Stimulated activated CD4-positive, alpha-beta T cell treated with anti-CD3 and anti-CD28 coated beads, Interleukin-1b, Interleukin-23, amount 100 ng/mL, for 48 hours (primary cell): Measurements from ENCODE around the gene TEKTIP1.
"Not testable (repeated sequence)": the region's sequence is repeated elsewhere in the genome, so short reads cannot be mapped to it uniquely, and the experiment has no call there.

ENCODE experiments used
- DNase-seq: peaks from one replicate; pipeline ENCODE4 v3.0.0-alpha.2; 2020

Gene TEKTIP1

DNA sequence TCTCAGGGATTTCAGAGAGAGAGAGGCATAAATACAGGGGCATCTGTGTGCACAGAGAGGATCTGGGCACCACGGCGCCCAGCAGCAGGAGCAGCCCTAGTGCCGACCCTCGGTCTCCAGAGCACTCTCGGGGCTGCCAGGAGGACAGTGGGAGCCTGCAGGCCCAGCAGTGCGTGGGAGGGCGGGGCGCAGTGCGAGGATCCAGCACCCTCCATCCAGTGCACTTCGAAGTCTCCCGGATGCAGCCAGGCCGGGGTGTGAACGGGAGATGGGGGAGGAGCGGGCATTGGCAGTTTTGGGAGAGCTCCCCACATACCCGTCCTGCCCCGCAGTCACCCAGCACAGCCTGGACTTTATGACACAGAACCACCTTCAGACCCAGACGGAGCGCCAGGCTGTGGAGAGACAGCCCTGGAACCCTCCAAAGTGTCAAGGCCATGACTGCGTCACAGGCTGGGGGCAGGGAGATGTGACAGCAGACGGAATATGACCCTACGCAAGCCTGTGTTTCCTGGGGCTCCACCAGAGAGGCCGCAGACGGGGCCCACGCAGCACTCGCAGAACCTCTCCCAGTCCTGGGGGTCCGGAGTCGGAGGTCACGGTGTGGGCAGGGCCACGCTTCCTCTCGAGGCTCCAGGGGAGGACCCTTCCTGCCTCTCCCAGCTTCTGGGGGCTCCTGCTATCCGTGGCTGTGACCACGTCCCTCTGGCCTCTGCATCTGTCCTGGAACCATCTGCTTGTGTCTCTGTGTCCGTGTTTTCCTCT lies 14.7 kb upstream of the TEKTIP1 start:
- no peak for DNase-seq

DNA sequence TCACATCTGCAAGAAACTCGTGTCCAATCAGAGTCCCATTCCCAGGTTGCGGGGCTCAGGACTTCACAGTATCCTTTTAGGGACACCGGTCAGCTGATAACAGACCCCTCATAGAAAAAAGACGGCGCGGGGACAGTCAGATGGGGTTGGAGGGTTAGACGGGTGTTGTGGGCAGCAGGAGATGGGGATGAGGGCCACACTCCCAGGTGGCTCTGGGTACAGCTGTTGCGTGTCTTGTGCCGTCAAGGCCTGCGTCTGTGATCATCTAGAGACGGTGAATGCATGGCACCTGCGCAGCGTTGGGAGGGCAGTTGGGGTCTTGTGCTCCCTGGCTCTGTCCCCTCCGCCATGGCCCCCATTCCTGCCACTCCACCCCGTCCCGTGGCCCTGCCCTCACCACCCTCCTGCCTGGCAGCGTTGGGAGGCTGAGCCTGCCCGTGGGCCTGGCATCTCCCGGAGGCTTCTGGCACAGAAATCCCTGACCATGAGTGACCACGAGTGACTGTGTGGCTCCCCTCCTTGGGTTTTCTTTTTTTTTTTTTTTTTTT lies 14.0 kb upstream of the TEKTIP1 start:
- DNase-seq, result no peak

DNA sequence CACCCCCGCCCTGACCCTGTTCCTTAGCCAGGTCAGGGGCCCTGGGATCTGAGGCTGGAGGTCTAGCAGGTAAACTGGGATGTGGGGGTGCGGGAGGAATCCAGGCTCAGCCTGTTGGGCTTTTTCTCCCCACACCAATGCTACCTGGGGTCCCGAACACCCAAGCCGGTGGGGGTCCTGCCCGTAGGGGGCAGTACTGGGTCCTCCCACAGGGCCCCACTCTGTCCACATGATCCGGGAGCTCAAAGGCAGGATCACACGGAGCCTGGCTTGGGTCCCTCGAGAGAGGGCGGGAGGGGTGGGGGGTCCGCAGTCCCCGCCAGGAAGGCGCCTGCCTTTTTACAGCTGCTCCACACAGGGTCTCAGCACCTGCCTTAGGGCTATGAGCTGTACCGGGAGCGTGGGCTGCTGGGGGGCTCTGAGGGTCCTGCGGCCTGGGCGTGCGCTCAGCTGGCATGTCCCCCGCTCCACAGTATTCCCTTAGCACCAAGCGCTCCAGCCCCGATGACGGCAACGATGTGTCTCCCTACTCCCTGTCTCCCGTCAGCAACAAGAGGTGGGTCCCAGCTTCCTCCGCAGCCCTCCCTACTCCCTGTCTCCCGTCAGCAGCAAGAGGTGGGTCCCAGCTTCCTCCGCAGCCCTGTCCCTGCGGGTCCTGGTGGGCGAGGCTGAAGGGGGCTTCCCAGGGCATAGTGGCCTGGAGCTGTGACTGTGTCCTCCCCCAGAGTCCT lies 12.3 kb upstream of the TEKTIP1 start:
- no peak for DNase-seq

DNA sequence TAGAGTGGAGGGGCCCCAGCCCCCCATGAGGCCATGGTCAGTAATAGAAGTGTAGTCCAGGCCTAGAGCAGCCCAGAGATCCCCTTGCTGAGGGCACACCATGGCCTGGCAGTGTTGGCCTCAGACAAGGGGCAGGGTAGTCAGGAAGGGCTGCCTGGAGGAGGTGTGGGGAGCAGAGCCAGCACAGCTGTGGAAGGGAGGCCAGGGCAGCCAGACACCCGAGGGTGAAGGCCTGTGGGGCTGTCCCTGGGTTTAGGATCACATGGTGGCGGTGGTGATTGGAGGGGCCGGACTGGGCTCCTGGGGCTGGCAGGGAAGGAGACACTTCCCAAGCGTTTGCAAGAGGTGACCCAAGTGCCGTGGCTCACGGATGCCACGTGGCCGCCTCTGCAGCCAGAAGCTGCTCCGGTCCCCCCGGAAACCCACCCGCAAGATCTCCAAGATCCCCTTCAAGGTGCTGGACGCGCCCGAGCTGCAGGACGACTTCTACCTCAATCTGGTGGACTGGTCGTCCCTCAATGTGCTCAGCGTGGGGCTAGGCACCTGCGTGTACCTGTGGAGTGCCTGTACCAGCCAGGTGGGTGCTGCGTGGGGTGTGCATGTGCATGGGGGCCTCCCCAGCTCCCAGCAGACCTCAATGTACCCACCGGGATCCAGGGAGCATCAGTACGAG lies 11.6 kb upstream of the TEKTIP1 start:
- no peak for DNase-seq

DNA sequence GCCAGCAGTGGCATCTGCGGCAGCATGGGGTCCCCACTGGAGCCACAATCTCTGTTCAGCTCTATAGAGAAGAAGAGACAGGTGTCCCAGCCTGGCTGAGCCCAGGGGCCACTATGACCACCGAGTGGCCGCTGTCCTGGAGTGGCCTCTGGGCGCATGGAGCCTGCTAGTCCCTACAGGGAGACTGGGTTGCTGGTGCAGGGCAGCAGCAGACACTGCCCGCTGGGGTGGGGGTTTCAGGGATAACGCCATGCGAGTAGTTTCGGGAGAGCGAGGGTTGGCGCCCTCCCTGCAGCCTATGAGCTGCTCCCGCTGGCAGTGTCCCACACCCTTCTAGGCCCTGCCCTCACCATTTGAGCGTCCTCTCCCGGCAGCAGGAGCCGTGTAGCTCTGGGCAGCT lies 10.9 kb upstream of the TEKTIP1 start:
- no peak for DNase-seq

DNA sequence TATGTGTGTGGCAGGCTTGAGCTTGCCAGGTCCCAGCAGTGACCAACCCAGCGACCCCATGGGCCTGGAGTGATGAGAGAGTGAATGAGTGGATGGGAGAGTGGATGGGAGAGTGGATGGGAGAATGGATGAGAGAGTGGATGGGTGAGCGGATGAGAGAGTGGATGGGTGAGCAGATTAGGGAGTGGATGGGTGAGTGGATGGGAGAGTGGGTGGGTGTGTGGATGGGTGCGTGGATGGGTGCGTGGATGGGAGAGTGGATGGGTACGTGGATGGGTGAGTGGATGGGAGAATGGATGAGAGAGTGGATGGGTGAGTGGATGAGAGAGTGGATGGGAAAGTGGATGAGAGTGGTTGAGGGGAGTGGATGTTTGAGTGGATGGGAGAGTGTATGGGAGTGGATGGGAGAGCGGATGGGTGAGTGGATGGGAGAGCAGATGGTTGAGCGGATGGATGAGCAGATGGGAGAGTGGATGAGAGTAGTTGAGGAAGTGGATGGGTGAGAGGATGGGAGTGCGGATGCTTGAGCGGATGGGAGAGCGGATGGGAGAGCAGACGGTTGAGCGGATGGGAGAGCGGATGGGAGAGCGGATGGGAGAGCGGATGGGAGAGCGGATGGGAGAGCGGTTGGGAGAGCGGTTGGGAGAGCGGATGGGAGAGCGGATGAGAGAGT lies 10.3 kb upstream of the TEKTIP1 start:
- no peak for DNase-seq

DNA sequence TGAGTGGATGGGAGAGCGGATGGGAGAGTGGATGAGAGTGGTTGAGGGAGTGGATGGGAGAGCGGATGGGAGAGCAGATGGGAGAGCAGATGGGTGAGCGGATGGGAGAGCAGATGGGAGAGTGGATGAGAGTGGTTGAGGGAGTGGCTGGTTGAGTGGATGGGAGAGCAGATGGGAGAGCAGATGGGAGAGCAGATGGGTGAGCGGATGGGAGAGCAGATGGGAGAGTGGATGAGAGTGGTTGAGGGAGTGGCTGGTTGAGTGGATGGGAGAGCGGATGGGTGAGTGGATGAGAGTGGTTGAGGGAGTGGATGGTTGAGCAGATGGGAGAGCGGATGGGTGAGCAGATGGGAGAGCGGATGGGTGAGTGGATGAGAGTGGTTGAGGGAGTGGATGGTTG lies 9.7 kb upstream of the TEKTIP1 start:
- DNase-seq, result not testable (repeated sequence)

DNA sequence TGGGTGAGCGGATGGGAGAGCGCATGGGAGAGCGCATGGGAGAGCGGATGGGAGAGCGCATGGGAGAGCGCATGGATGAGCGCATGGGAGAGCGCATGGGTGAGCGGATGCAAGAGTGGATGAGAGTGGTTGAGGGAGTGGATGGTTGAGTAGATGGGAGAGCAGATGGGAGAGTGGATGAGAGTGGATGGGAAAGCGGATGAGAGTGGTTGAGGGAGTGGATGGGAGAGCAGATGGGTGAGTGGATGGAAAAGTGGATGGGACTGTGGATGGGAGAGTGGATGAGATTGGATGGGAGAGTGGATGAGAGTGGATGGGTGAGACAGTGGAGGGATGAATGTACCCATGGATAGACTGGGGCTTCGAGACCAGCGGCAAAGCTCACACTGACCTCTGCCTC lies 8.6 kb upstream of the TEKTIP1 start:
- DNase-seq, result no peak

DNA sequence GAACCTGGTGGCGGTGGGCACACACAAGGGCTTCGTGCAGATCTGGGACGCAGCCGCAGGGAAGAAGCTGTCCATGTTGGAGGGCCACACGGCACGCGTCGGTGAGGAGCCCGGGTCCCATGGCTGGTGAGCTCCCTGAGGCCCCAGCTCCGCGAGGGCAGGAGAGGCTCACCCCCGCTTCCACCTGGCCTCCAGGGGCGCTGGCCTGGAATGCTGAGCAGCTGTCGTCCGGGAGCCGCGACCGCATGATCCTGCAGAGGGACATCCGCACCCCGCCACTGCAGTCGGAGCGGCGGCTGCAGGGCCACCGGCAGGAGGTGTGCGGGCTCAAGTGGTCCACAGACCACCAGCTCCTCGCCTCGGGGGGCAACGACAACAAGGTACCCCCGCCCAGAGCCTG lies 7.3 kb upstream of the TEKTIP1 start:
- no peak for DNase-seq

DNA sequence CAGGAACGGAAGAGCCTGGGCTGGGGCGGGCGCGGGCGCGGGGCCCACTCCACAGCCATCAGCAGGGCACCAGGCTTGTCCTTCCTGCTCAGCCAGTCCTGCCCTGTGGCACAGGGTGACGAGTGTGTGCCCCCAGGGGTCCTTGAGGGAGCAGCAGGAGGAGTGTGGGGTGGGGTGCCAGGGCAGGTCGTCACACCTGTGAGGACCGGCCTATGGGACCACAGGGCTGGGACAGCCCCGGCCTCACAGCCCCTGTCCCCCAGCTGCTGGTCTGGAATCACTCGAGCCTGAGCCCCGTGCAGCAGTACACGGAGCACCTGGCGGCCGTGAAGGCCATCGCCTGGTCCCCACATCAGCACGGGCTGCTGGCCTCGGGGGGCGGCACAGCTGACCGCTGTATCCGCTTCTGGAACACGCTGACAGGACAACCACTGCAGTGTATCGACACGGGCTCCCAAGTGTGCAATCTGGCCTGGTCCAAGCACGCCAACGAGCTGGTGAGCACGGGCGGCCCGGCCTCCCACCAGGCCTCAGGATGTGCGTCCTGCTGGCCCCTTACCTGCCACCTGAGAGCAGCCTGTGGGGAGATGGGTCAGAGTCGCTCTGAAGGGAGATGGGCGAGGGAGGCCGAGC lies 6.7 kb upstream of the TEKTIP1 start:
- DNase-seq, result no peak

DNA sequence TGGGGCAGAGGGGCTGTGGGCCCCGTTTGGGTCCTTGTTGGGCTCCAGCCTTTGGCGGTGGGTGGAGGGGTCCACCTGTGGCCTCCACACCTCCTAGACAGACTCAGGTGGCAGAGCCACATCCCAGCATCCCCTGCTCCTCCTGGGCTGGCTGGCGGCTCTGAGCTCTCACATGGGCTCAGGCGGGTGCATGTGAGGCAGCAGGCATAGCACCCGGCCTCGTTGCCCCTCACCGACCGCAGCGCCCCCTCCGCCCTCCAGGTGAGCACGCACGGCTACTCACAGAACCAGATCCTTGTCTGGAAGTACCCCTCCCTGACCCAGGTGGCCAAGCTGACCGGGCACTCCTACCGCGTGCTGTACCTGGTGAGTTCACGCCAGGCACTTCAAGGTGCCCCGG lies 5.9 kb upstream of the TEKTIP1 start:
- no peak for DNase-seq

DNA sequence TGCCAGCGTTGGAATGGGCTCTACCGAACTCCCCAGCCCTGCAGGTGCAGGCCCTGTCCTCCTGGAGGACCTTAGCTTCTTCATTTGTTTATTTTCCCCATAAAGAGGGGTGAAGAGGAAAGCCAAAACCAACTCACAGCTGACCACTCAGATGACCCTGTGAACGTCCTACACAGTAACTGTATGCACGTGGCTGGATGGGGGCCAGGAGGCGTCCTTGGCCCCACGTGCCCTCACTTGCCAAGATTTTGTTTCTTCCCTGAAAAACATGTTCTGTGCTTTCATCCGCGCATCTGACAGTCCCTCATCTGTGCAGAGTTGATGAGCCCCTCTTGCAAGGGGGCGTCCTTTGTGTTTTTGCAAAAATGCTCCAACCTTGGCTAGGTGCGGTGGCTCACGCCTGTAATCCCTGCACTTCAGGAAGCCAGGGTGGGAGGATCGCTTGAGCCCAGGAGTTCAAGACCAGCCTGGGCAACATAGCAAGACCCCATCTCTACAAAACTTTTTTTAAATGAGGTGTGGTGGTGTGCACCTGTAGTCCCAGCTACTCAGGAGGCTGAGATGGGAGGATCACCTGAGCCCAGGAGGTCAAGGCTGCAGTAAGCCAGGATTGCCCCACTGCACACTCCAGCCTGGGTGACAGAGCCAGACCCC lies 5.3 kb upstream of the TEKTIP1 start:
- no peak for DNase-seq

DNA sequence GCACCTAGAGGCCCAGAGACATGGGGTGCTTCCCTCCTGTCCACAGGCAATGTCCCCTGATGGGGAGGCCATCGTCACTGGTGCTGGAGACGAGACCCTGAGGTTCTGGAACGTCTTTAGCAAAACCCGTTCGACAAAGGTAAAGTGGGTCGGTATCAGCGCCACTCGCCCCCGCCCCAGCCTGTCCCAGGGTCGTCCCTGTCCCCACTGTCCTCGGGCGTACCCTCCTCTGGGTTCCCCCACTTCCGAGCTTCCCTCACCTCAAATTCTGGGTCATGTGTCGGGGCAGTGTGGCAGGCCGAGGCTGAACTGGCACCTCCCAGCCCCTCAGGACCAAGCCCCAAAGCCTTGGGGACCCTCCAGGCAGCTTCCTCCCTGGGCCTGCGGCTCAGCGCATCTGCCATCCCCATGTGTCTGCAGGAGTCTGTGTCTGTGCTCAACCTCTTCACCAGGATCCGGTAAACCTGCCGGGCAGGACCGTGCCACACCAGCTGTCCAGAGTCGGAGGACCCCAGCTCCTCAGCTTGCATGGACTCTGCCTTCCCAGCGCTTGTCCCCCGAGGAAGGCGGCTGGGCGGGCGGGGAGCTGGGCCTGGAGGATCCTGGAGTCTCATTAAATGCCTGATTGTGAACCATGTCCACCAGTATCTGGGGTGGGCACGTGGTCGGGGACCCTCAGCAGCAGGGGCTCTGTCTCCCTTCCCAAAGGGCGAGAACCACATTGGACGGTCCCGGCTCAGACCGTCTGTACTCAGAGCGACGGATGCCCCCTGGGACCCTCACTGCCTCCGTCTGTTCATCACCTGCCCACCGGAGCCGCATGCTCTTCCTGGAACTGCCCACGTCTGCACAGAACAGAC lies 4.4 kb upstream of the TEKTIP1 start:
- no peak for DNase-seq

DNA sequence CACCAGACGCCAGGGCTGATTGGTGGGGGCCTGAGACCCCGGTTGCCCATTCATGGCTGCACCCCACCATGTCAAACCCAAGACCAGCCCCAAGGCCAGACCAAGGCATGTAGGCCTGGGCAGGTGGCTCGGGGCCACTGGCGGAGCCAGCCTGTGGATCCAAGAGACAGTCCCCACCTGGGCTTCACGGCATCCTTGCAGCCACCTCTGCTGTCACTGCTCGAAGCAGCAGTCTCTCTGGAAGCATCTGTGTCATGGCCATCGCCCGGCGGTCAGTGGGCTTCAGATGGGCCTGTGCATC lies 3.8 kb upstream of the TEKTIP1 start:
- DNase-seq, result no peak

DNA sequence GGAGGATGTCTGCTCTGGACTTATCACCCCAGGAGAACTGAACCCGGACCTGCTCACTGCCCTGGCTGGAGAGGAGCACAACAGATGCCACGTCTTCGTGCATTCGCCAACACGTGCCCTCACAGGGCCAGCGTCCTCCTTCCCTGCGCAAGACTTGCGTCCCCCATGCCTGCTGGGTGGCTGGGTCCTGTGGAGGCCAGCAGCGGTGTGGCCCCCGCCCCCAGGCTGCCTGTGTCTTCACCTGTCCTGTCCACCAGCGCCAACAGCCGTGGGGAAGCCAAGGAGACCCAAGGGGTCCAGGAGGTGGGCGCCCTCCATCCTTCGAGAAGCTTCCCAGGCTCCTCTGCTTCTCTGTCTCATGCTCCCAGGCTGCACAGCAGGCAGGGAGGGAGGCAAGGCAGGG lies 3.4 kb upstream of the TEKTIP1 start:
- DNase-seq, result no peak

DNA sequence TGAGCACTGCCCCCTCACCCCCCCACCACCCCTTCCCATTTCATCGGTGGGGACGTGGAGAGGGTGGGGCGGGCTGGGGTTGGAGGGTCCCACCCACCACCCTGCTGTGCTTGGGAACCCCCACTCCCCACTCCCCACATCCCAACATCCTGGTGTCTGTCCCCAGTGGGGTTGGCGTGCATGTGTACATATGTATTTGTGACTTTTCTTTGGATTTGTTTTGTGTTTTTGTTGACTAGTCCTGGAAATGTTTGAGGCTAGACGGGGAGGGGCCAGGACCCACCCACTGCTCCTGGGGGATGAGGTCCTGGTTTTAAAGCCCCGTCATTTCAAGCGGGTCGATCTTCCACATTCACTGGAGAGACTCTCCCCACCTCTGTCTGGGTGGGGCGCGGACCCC lies 3.0 kb upstream of the TEKTIP1 start:
- no peak for DNase-seq

DNA sequence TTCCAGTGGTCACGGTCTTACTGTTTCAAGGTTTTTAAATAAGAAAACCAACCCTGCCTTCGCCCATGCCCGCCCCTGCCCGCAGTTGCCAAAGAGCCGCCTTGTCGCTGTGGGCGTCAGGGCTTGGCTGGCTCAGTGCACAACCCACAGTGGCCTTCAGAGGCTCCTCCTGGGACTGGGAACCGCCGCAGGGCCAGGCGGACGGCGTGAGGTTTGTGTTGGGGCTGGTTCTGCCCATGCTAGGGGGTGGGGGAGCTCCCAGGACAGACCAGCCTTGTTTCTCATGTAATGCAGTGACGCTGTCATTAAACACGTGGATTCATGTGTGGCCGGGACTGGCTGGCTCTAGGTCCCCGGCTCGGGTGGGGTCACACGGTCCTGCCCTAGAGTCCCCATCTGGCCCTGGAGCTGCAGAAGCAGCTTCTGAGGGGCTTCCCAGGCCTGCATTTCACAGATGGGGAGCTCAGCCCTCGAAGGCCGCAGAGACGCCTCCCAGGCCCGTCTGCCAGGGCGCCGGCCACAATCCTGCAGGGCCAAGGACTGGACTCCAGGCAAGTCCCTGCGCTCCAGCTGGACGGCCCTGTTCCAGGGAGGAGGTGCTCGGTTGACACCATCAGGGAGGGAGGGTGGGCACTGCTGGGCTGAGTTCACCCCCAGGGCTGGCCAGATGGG lies 2.4 kb upstream of the TEKTIP1 start:
- no peak for DNase-seq

DNA sequence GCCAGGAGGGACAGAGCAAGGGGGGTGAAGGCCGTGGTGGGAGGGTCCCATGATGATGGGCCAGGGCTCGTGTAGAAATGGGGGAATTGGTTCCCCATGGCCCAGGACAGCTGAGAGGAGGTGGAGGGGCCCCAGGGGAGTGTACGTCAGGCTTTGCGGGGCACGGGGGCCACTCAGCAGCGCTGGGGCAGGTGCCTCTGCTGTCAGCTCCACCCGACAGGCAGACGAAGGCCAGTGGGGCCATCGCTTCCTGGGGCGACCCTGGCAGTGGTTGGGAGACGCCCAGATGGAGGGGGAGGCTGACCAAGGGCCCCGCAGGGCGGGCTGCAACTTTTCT lies 1.9 kb upstream of the TEKTIP1 start:
- DNase-seq, result no peak

DNA sequence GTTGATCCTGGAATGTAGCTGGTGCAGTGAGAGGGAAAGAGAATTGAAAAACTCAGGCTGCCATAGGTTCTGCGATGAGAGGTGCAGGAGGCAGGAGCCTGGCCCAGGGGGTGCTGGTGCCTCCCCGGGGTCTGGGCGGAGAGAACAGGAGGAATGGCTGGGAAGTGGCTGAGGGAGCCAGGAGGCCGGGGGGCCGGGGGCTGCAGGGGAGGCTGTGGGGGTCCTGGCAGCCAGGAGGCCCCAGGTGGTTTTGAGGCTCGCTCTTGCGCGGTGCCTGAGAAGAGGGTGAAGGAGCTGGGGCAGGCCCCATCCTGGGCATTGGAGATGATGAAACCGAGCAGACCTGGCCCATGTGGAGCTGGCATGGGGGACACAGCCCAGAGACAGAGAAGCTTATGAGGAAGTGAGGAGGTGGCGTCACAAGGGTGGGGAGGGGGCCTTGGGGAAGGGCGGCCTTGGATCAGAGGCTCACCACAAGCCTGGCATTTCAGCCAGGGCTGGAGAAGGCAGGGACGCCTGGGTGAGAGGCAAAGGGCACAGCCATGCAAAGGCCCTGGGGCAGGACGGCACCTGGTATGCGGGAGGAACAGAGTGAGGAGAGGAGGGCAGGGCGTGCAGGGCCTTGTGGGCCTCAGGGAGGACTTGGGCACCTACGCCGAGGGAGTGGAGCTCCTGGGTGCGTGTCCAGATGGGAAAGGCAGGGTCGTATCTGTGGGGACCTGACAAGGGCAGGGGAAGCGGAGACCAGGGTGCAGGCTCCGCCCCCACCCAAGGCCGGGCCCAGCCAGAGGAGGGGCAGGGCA lies 1.3 kb upstream of the TEKTIP1 start:
- no peak for DNase-seq
